HG02943 (cell line): Measurements from ENCODE around the gene PLA2G7.

ENCODE experiments used
- ATAC-seq: cut with Tn5 transposase; IDR thresholded peaks from one replicate; pipeline ENCODE4 v1.9.1; 2021; ENCODE audit warnings: mild to moderate bottlenecking, low read depth, moderate library complexity; ENCODE audit not compliant: unreplicated experiment

The PLA2G7 gene

DNA sequence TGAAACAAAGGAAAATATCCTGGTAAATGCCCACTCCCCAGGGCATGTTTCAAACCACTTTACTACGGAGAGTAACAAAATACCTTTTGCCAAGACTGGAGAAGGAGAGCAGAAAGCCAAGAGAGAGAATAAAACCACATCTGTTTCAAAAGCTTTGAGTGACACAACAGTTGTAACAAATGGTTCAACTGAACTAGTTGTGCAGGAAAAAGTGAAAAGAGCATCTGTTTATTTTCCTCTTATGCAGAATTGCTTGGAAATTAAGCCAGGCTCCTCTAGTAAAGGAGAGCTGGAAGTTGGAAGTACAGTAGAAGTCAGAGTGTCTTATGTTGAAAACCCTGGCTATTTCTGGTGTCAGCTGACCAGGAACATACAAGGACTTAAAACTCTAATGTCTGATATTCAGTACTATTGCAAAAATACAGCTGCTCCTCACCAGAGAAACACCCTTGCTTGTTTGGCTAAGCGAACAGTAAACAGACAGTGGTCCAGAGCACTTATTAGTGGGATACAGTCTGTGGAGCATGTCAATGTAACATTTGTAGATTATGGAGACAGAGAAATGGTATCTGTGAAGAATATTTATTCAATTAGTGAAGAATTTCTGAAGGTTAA, 44.9 kb downstream of the PLA2G7 start:
- no peak for ATAC-seq

DNA sequence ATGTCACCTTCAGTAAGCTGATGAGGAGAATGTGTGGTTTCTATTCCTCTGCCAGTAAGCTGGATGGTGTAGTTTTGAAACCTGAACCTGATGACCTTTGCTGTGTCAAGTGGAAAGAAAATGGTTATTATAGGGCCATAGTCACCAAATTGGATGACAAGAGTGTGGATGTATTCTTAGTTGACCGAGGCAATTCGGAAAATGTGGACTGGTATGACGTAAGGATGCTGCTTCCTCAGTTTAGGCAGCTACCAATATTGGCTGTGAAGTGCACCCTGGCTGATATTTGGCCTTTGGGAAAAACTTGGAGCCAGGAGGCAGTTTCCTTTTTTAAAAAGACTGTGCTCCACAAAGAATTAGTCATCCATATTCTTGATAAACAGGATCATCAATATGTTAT, 45.5 kb downstream of the PLA2G7 start:
- no peak for ATAC-seq

DNA sequence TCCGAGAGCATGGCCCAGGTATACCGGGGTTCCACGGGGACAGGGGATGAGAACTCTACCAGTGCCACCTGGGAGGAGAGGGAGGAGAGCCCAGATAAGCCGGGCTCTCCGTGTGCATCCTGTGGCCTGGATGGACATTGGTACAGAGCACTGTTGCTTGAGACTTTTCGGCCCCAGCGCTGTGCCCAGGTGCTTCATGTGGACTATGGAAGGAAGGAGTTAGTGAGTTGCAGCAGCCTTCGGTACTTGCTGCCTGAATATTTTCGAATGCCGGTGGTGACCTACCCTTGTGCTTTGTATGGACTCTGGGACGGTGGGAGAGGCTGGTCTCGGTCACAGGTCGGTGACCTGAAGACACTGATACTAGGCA, 46.2 kb downstream of the PLA2G7 start:
- ATAC-seq, result no peak

DNA sequence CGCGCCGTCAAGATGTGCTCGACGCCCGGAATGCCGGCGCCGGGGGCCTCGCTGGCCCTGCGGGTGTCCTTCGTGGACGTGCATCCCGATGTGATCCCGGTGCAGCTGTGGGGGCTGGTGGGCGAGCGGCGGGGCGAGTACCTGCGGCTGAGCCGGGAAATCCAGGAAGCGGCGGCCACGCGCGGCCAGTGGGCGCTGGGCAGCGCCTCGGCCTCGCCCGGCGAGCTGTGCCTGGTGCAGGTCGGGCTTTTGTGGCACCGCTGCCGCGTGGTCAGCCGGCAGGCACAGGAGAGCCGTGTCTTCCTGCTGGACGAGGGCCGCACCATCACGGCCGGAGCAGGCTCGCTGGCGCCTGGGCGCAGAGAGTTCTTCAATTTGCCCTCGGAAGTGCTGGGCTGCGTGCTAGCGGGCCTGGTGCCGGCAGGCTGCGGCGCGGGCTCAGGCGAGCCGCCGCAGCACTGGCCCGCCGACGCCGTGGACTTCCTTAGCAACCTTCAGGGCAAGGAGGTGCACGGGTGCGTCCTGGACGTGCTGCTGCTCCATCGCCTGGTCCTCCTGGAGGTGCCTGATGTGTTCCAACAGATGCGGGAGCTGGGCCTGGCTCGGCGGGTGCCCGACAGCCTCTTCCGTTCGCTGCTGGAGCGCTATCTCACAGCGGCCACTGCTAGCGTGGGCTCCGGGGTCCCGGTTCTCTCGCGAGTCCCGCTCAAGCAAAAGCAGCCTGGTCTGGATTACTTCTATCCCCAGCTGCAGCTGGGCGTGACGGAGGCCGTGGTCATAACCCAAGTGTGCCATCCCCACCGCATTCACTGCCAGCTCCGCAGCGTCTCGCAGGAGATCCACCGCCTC, 46.8 kb downstream of the PLA2G7 start:
- ATAC-seq, result no peak

DNA sequence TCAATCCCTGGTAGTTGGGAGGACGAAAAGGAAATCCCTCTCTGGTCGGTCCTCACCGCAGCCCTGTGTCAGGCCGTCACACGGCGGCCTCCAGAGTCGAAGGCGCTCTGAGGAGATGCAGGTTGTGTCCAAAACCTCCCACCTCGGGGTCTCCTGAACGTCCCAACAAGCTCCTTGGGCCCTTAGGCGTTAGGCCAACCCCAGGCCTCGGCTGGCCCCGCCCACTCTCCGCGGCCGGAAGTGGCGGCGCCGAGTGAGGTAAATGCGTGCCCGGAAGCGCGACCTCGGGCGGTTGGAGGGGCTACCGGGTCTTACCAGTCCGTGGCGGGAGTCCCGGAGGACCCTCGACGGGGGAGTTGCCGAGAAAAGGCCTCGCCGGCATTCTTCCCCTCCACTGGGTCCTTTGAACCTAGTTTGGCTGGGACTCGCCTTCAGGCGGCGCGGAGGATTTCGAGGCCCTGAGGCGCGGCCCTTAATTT, 47.5 kb downstream of the PLA2G7 start, which contains the start of gene TDRD6:
TSS of gene TDRD6 (plus strand) at position 267 of the 479 bp plus-strand sequence. CDS start 244 bp downstream, outside the sequence.
- ATAC-seq, result no peak

DNA sequence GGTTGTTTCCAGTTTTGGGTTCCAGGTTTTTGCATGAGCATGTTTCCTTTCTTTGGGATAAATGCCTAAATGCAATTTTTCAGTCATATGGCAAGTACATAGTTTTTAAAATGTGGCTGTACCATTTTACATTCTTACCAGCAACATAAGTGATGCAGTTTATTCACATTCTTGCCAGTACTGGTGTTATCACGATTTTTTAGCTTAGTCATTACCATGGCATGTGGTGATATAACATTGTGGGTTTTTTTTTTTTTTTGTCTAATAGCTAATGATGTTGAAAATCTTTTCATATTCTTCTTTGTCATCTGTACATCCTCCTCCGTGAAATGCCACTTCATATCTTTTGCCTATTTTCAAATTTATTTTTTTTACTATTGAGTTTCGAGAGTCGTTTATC, 50.4 kb downstream of the PLA2G7 start:
- ATAC-seq, result no peak

DNA sequence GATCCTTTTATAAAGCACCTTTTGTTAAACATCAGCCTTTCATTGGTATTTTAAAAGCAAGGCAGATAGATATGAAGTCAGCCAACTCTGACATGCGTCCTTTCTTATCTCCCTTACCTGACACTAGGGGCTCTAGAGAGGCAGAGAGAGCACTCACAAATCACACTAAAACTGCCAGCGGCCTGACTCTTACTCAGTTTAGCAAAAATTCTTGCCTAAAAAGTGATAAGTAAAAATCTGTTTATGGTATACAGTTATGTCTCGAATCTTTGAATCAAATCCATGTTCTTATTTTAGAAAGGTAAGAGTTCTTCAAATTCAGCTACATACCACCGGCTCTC, 57.9 kb downstream of the PLA2G7 start:
- ATAC-seq, result no peak

DNA sequence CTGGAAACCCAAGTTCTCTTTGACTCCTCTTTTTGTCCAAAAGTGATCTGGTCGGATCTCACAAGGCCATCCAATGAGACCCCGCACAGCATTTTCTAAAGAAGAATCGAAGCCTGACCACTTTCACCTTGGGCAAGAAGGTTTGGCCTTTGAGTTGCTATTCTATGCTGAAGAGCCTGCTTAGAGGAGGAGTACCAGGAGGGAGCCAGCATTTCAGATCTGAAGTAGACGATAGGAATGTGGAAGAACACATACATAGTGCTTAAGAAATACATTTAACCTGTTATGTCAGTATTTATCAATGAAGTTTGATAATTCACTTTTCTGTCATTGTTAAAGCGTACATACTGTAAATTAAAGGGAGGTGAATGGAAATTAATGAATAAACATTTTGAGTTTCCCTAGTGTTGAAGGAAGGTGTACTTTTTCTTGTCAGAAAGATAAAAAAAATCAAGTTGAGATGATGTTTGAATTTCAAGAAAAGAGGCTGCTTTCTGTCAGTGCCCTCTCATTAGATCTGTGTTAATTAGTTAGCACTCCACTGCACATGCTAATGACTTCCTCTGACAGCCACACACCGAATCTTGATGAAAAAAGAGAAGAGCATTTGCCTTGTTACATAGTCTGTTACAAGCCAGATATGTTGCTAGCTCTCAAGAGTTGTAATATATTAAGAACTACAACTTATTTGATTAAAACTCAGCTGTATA, 58.4 kb downstream of the PLA2G7 start:
- no peak for ATAC-seq

DNA sequence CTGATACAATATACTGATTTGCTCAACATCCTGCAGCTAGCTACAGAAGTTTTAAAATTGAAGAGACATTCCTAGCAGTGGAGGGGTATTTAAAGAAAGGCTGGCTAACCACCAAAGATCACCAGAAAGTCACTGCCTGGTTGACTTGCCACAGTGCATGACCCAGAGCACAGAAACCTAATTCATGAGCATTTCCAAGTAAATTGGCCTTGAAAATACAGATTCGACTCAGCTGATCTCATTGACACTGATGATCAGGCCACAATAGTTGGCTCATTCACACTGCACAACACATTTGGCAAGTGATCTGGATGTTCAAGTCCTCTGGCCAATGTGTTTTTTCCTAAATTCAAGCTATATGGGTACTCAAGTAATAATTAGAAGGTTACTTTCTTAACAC, 60.8 kb downstream of the PLA2G7 start:
- no peak for ATAC-seq

DNA sequence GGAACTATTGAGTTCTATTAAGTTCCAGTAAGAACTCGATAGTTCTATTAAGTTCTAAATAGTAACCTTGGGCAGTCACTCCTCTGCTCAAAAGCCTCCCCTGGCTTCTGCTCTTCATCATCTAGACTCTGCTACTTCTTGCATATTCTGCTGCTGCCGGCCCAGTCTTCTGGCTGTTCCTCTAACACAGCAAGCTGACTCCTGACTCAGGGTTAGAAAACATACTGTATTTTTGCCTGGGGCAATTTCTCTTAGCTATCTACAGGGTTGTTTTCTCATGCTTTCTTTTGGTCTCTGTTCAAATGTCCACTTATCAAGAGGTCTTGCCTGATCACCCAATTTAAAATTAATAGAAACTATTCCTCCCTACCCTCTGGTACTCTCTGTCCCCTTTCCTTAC, 67.8 kb downstream of the PLA2G7 start:
- no peak for ATAC-seq

DNA sequence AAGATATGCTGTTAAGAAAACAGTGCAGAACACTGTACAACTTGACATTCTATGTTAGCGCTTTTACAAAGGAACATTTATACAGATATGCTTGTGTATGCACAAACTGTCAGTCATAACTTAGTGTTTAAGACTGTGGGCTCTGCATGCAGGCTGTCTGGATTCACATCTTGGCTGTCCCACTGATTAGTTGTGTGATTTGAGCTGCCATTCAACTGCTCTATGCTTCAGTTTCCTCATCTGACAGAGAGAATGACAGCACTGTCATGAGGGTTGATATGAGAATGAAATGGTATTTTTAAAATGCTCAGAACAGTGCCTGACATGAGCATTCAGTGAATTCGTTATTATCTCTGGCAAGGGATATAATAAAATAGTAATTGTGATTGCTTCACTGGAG, 73.7 kb downstream of the PLA2G7 start:
- no peak for ATAC-seq

DNA sequence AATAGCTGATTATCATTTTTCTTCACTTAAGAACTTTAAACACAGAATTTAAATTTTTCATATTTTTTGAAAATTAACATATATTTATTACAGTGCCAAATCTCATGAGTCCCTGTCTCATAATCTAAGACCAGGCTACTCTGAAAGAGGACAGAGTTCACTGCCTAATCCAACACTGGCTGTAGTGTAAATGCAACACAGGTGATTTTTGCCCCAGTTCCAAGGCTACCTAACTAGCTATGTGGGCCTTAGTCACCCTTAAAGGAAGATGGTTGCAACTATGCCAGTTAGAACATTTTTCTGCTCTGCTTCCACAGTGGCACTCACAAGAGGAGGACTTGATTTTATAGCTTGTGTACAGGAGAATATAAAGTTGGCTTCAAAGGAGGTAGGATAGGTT, 77.5 kb downstream of the PLA2G7 start:
- ATAC-seq, result no peak

DNA sequence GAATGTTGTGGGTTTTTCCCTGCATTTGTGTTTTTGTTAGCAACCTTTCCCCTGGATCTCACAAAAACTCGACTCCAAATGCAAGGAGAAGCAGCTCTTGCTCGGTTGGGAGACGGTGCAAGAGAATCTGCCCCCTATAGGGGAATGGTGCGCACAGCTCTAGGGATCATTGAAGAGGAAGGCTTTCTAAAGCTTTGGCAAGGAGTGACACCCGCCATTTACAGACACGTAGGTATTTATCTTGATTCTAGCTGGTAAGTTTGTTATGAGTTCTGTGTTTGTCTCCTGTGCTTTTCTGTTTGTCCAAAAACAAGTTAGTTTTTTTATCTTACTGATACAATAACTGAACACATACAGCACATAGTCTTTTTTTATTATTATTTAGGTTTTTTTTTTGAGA, 79.4 kb downstream of the PLA2G7 start:
- ATAC-seq, result no peak
